ENCODE data around the gene ANKS1B.

GRCh38 chr12:99383258-99383657 lies 601.5 kb downstream of the ANKS1B start:
- TF ChIP-seq CTCF (conservative IDR thresholded peaks at IDR 0.05; ENCODE audit: low read depth, low read length) (no peak), CEBPB (IDR thresholded peaks at IDR 0.05; ENCODE audit: low read depth, low read length) (no peak), POLR2A (IDR thresholded peaks at IDR 0.05; ENCODE audit: low read depth, low read length) (no peak), MXI1 (IDR thresholded peaks at IDR 0.05; ENCODE audit: borderline replicate concordance, low read depth, low read length) (no peak), SMC3 (IDR thresholded peaks at IDR 0.05; ENCODE audit: low read depth, low read length) (no peak)

Data from IMR-90 (cell line).